PC-9 (cell line): ENCODE results near the gene CCL7.

Source experiments
- EZH2 ChIP-seq: fragments of 200-600 bp; sonication (generic); IDR thresholded peaks from 2 replicates; pipeline ENCODE4 v1.8.0; 2017; ENCODE audit warnings: antibody characterized with exemption, low read depth
- TF ChIP-seq, protein P1 (sequence below): fragments of 200-600 bp; sonication (generic); conservative IDR thresholded peaks from 2 replicates; pipeline ENCODE4 v1.6.1; 2017; ENCODE audit warnings: mixed run types, antibody characterized with exemption, mild to moderate bottlenecking, moderate library complexity

DNA sequence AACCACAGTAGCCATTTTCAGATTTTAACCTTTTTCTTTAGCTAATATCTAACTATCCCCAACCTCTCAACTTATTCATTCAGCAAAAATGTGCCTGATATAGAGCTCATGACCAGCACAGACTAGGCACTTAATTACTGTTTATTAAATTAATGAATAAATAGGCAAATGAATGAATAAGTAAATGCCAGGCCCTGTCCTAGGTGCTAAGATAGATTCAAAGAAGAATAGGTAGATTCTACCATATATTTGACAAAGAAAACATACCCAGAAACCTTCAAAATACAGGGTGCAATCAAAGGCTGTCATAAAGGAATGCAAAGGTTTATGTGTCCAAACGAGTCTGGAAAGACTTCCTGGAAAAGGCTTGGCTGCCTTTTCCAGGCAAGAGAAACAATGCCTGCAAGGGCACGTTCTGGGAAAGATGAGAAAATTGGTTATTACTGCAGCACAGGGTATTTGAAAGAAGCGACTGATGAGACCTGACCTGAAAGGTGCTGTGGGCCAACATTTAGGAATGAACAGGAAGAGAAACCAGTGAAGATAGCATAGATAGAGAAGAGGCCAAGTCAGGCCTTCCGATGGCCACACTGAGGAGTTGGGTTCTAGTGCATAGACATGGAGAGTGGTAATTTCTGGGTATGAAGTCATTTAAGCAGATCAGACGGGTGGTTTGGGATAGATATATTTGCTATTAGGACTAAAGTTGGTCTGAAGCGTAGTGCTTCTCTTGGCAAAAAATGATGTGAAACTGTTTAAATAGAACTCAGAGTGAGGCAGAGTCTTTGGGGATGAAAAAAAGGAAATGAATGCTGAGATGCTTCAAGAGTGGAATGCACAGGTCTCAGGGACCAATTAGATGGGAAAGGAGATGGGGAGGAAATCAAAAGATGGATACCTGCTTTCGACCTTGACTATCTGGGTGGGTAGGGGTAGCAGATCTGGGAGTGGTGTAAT lies 26.4 kb upstream of the CCL7 start:
- TF ChIP-seq, protein P1, sequence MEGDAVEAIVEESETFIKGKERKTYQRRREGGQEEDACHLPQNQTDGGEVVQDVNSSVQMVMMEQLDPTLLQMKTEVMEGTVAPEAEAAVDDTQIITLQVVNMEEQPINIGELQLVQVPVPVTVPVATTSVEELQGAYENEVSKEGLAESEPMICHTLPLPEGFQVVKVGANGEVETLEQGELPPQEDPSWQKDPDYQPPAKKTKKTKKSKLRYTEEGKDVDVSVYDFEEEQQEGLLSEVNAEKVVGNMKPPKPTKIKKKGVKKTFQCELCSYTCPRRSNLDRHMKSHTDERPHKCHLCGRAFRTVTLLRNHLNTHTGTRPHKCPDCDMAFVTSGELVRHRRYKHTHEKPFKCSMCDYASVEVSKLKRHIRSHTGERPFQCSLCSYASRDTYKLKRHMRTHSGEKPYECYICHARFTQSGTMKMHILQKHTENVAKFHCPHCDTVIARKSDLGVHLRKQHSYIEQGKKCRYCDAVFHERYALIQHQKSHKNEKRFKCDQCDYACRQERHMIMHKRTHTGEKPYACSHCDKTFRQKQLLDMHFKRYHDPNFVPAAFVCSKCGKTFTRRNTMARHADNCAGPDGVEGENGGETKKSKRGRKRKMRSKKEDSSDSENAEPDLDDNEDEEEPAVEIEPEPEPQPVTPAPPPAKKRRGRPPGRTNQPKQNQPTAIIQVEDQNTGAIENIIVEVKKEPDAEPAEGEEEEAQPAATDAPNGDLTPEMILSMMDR = no peak
- no peak for TF ChIP-seq EZH2
